ENCODE measurements around the gene USP44. TPM values are rescaled to one million over a fixed set of nuclear protein-coding genes. Genes with fewer than 3 reads are reported as not detected.

Gene USP44
- total RNA-seq, 6 donors from 2014 or later = 4.2 to 25.6 (median 11.5) TPM

DNA sequence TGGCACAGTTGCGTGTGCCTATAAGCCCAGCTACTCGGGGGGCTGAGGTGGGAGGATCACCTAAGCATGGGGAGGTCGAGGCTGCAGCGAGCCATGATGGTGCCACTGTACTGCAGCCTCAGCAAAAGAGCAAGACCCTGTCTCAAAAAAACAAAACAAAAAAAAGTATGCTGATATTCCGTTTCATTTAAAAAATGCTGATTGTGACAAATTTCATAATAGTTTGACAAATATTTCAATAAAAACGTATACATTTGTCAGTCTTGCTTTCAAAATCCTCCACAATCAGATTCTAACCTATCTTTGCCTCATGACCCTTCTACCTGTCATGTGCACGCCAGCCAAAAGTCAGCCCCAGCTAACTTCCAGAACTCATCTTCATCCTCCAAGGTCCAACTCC is 9.8 kb downstream of the USP44 start:
- Histone ChIP-seq H3K27me3 (no peaks in the 10 kb centered on the region), H3K36me3 (no peaks in the 10 kb centered on the region), H3K4me3 (no peak overlapping the region), H3K4me1 (peaks cover 0 to 3% (median 1%) of the 10 kb centered on the region in 4 donors), H3K27ac (no peak overlapping the region), H3K9me3 (no peaks in the 10 kb centered on the region)
- WGBS, 2 donors = 86 to 92% methylated on average over 7 of the region's 7 CpGs
- ATAC-seq (ENCODE audit: low FRiP score in 2 of 2) (no peak), DNase-seq (no peak)
- TF ChIP-seq, protein P1, sequence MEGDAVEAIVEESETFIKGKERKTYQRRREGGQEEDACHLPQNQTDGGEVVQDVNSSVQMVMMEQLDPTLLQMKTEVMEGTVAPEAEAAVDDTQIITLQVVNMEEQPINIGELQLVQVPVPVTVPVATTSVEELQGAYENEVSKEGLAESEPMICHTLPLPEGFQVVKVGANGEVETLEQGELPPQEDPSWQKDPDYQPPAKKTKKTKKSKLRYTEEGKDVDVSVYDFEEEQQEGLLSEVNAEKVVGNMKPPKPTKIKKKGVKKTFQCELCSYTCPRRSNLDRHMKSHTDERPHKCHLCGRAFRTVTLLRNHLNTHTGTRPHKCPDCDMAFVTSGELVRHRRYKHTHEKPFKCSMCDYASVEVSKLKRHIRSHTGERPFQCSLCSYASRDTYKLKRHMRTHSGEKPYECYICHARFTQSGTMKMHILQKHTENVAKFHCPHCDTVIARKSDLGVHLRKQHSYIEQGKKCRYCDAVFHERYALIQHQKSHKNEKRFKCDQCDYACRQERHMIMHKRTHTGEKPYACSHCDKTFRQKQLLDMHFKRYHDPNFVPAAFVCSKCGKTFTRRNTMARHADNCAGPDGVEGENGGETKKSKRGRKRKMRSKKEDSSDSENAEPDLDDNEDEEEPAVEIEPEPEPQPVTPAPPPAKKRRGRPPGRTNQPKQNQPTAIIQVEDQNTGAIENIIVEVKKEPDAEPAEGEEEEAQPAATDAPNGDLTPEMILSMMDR (IDR thresholded peaks at IDR 0.05) = no peak
- TF ChIP-seq POLR2A (IDR thresholded peaks at IDR 0.05) = no peak
- TF ChIP-seq EP300 (IDR thresholded peaks at IDR 0.05) = no peak
- no peak for TF ChIP-seq POLR2AphosphoS5 (IDR thresholded peaks at IDR 0.05)

DNA sequence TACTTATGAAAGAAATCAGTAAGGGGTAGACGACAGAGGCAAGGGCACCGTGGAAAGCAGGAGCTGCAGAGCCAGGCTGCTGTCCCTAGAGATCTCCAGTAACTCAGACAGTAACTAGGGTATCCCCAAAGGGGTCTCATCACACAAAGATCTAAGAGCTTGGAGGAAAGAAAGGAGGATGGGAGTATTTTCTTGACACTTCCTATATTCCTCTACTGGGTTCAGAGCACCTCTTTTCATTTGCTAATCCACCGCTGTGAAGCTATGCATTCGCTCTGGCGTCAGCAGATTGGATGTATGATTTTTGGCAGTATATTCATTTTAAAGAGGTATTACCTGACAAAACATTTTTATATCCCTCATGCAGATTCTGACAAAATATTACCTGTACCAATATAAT is 12.6 kb downstream of the USP44 start:
- Histone ChIP-seq H3K4me3 (no peak overlapping the region), H3K27me3 (no peaks in the 10 kb centered on the region), H3K36me3 (no peaks in the 10 kb centered on the region), H3K4me1 (peaks cover 0 to 6% (median 4%) of the 10 kb centered on the region in 4 donors), H3K27ac (no peak overlapping the region), H3K9me3 (no peaks in the 10 kb centered on the region)
- 79 to 83% methylated on average over 5 of the region's 5 CpGs for WGBS, 2 donors
- ATAC-seq (ENCODE audit: low FRiP score in 2 of 2) = no peak
- no peak for DNase-seq
- no peak for TF ChIP-seq EP300 (IDR thresholded peaks at IDR 0.05)
- TF ChIP-seq, protein P1 (IDR thresholded peaks at IDR 0.05) = no peak
- no peak for TF ChIP-seq POLR2AphosphoS5 (IDR thresholded peaks at IDR 0.05)
- no peak for TF ChIP-seq POLR2A (IDR thresholded peaks at IDR 0.05)

DNA sequence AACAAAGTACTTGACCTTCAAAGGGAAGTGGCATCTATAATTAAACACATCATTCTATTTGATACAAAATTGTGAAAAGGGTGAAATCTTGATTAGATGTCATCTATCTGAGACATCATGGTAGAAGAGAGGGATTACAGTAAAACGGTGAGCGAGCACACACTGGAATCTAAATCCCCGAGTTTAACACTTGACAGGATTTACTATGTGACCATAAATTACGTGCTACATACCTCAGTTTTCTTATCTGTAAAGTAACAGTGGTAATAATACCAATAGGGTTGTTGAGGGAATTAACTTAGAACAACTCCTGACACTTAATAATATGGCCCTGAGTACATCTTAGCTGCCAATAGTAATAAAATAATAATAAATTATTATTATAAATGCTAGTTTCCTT is 13.3 kb downstream of the USP44 start:
- Histone ChIP-seq H3K4me3 (no peak overlapping the region), H3K27ac (no peak overlapping the region), H3K36me3 (no peaks in the 10 kb centered on the region), H3K4me1 (peaks cover 0 to 6% (median 4%) of the 10 kb centered on the region in 4 donors), H3K9me3 (no peaks in the 10 kb centered on the region), H3K27me3 (no peaks in the 10 kb centered on the region)
- no peak for ATAC-seq (ENCODE audit: low FRiP score in 2 of 2)
- WGBS, 2 donors = 76 to 82% methylated on average over 4 of the region's 4 CpGs
- TF ChIP-seq POLR2AphosphoS5 (IDR thresholded peaks at IDR 0.05) (no peak), POLR2A (IDR thresholded peaks at IDR 0.05) (no peak)
- TF ChIP-seq, protein P1 (IDR thresholded peaks at IDR 0.05) = no peak
- DNase-seq = no peak

DNA sequence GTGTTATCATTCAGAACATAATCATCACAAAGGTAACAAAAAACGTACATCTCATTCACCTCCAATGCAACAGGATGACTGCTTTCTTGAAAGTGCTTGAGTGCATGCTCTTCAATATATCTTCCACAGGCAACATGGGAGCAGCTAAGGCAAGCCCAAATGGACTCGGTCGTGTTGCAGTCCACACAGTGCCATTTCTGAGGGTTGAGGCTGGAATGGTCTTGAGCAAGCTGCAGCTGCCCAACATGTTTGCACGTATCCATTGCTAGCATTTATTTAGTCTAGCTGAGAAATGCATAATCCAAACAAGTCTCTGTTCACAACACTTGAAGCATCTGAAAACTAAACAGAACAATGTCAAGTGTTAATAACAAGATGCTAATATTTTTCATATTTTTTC is 17.3 kb downstream of the USP44 start:
- Histone ChIP-seq H3K36me3 (no peaks in the 10 kb centered on the region), H3K4me1 (peaks cover 0 to 6% (median 4%) of the 10 kb centered on the region in 4 donors), H3K9me3 (no peaks in the 10 kb centered on the region), H3K27me3 (no peaks in the 10 kb centered on the region), H3K4me3 (no peak overlapping the region), H3K27ac (no peak overlapping the region)
- TF ChIP-seq EP300 (IDR thresholded peaks at IDR 0.05) (no peak), POLR2AphosphoS5 (IDR thresholded peaks at IDR 0.05) (no peak), POLR2A (IDR thresholded peaks at IDR 0.05) (no peak)
- TF ChIP-seq, protein P1 (IDR thresholded peaks at IDR 0.05) = no peak
- no peak for DNase-seq
- 54 to 57% methylated on average over 4 of the region's 4 CpGs for WGBS, 2 donors
- ATAC-seq (ENCODE audit: low FRiP score in 2 of 2) = no peak

DNA sequence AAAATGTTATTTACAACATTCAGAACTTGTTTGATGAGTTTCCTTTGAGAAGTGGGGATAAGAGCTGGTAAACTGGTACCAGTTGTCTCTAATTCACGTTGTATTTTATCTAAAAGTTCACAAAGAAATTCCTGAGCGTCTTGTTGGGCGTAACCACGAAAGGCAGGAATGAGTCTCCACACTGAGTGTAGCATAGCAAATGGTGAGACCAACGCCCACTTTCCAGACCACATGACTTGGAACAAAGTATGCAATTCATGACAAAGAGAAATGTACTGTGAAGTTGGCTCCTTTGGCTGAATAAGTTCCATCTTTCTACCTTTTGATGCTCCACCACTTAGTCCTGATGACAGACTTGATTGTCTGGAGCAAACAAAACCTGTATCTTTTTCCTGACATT is 18.4 kb downstream of the USP44 start:
- H3K27me3 ChIP-seq = no peaks in the 10 kb centered on the region
- no peak overlapping the region for H3K4me3 ChIP-seq
- H3K4me1 ChIP-seq = peaks cover 0 to 6% (median 4%) of the 10 kb centered on the region in 4 donors
- no peaks in the 10 kb centered on the region for H3K36me3 ChIP-seq
- no peak overlapping the region for H3K27ac ChIP-seq
- 54 to 63% methylated on average over 5 of the region's 5 CpGs for WGBS, 2 donors
- TF ChIP-seq POLR2AphosphoS5 (IDR thresholded peaks at IDR 0.05) = no peak
- TF ChIP-seq, protein P1 (IDR thresholded peaks at IDR 0.05) = no peak
- no peak for TF ChIP-seq POLR2A (IDR thresholded peaks at IDR 0.05)
- TF ChIP-seq EP300 (IDR thresholded peaks at IDR 0.05) = no peak
- H3K9me3 ChIP-seq = no peaks in the 10 kb centered on the region
- DNase-seq = no peak
- peak in 1 of 2 donors; percentile 35 for ATAC-seq (ENCODE audit: low FRiP score in 2 of 2)
